ENCODE measurements around the gene CYP4A22. TPM values are rescaled to one million over a fixed set of nuclear protein-coding genes. Genes with fewer than 3 reads are reported as not detected.

Gene CYP4A22
- total RNA-seq, 1 experiment from 2014 or later = not detected

DNA sequence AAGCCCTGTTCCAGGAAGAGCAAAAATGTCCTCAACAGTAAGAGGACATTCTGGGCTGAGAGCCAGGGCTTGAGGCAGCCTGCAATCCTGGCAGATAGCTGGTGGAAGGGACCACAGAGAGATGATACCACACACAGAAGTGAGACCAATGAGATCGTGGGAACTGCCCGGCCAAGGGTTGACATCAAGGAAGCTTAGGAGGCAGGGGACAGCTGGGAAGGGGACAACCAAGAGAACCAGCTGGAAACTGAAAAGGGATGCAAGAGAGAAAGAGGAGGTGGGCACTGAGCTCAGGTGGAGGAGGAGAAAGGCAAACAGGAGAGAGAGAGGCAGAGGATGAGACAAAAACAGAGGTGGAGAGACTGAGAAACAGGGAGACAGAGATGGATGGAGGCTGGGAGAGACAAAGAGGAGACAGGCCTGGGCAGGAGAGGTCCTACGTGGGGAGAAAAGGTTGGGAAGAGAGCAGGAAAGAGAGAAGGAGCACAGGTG lies 43.4 kb downstream of the CYP4A22 start:
- POLR2A ChIA-PET (ENCODE audit: unreplicated experiment) = no interaction called here
- ATAC-seq (no peak), DNase-seq (no peak)
- H3K27me3 ChIP-seq (ENCODE audit: low read length) = no peaks in the 10 kb centered on the region
- TF ChIP-seq, protein P1, sequence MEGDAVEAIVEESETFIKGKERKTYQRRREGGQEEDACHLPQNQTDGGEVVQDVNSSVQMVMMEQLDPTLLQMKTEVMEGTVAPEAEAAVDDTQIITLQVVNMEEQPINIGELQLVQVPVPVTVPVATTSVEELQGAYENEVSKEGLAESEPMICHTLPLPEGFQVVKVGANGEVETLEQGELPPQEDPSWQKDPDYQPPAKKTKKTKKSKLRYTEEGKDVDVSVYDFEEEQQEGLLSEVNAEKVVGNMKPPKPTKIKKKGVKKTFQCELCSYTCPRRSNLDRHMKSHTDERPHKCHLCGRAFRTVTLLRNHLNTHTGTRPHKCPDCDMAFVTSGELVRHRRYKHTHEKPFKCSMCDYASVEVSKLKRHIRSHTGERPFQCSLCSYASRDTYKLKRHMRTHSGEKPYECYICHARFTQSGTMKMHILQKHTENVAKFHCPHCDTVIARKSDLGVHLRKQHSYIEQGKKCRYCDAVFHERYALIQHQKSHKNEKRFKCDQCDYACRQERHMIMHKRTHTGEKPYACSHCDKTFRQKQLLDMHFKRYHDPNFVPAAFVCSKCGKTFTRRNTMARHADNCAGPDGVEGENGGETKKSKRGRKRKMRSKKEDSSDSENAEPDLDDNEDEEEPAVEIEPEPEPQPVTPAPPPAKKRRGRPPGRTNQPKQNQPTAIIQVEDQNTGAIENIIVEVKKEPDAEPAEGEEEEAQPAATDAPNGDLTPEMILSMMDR (conservative IDR thresholded peaks at IDR 0.05; ENCODE audit: low read depth, low read length) = no peak
- TF ChIP-seq EZH2phosphoT487 (IDR thresholded peaks at IDR 0.05; ENCODE audit: borderline replicate concordance, low read length) (no peak), EZH2 (IDR thresholded peaks at IDR 0.05; ENCODE audit: low read length, unreplicated experiment) (no peak)
- CTCF ChIA-PET = no interaction called here
- H4K20me1 ChIP-seq (ENCODE audit: low read length) = no peaks in the 10 kb centered on the region
- H3F3A ChIP-seq (ENCODE audit: low read length, unreplicated experiment) = no peaks in the 10 kb centered on the region
- no peaks in the 10 kb centered on the region for H3K36me3 ChIP-seq (ENCODE audit: low read depth, low read length)
- no peaks in the 10 kb centered on the region for H3K79me2 ChIP-seq (ENCODE audit: low read length)
- H3K9me2 ChIP-seq (replicated peaks; ENCODE audit: low read length) = no peaks in the 10 kb centered on the region
- no peak overlapping the region for H3K27ac ChIP-seq (ENCODE audit: low read length)
- BruUV-seq (replicated peaks) = no TSS peak
- no peak overlapping the region for H2AFZ ChIP-seq (ENCODE audit: low read length)
- H3K9ac ChIP-seq (ENCODE audit: low read length) = no peak overlapping the region
- no peaks in the 10 kb centered on the region for H3K9me3 ChIP-seq (ENCODE audit: low read length)
- no peak overlapping the region for H3K4me3 ChIP-seq (ENCODE audit: low read length)
- no peak overlapping the region for H3K4me2 ChIP-seq (ENCODE audit: low read length)
- peaks cover 6% of the 10 kb centered on the region for H3K4me1 ChIP-seq (ENCODE audit: insufficient read depth, low read length)
- intact Hi-C loops (cut with micrococcal nuclease) = no loop called here

DNA sequence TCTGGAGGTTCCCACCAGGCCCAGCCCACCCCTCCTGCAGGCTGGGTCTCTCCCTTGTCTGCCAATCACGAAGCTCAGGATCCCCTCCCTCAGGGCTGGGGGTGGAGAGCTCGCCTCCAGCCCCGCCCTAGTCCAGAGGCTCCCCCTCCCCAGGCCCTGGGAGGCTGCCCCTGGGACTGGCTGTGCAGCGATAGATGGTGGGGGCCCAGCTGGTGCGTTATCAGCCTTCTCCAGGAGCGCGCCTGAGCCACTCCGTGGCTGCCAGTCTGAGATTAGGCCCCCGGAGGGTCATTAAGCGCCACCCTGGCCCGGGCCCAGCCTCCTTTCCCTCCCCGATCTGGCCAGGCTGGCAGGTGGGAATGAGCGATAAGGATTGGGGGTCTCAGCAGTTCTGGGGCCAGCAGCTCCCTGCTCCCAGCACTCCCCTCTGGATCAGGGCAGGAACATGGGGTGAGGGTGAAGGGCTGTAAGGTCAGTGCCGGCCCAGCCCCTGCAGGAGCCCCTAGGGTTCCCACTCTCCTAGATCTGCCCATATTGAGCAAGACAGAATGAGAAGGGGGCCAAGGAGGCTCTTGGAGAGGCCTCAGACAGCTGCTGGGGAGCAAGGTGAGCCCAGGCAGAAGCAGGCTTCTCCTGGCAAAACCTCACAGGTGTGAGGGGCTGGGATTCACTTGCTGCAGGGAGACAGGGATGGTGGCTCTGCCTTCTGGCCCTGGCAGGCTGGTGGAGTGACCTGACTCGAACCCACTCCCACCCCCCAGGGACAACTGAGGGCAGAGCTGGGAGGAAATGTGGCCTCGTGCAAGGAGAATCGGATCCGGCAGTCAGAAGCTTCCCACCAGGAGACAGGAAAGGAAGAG lies 44.1 kb downstream of the CYP4A22 start:
- Histone ChIP-seq H3K27ac (ENCODE audit: low read length) (no peak overlapping the region), H4K20me1 (ENCODE audit: low read length) (no peaks in the 10 kb centered on the region), H2AFZ (ENCODE audit: low read length) (no peak overlapping the region), H3K9ac (ENCODE audit: low read length) (no peak overlapping the region), H3K4me2 (ENCODE audit: low read length) (no peak overlapping the region), H3K4me3 (ENCODE audit: low read length) (no peak overlapping the region), H3K27me3 (ENCODE audit: low read length) (no peaks in the 10 kb centered on the region), H3K9me2 (replicated peaks; ENCODE audit: low read length) (no peaks in the 10 kb centered on the region), H3K9me3 (ENCODE audit: low read length) (no peaks in the 10 kb centered on the region), H3K79me2 (ENCODE audit: low read length) (no peaks in the 10 kb centered on the region), H3K4me1 (ENCODE audit: insufficient read depth, low read length) (peaks cover 6% of the 10 kb centered on the region), H3K36me3 (ENCODE audit: low read depth, low read length) (no peaks in the 10 kb centered on the region), H3F3A (ENCODE audit: low read length, unreplicated experiment) (no peaks in the 10 kb centered on the region)
- no TSS peak for BruUV-seq (replicated peaks)
- CTCF ChIA-PET = no interaction called here
- DNase-seq (no peak), ATAC-seq (no peak)
- TF ChIP-seq, protein P1 (conservative IDR thresholded peaks at IDR 0.05; ENCODE audit: low read depth, low read length) = no peak
- no peak for TF ChIP-seq EZH2 (IDR thresholded peaks at IDR 0.05; ENCODE audit: low read length, unreplicated experiment)
- TF ChIP-seq EZH2phosphoT487 (IDR thresholded peaks at IDR 0.05; ENCODE audit: borderline replicate concordance, low read length) = no peak
- intact Hi-C loops (cut with micrococcal nuclease) = no loop called here
- POLR2A ChIA-PET (ENCODE audit: unreplicated experiment) = interaction anchor here (0.6 kb wide), 1 partner anchor 215 kb away, joined by 3 read pairs; no protein-coding TSS in a partner anchor

Measured in PC-3 (cell line).